Activated T-helper 17 cell treated with anti-CD3 and anti-CD28 coated beads, Interleukin-2, amount 50 U/mL, for 72 hours (primary cell): Measurements from ENCODE around the gene MAGIX. TPM values are rescaled to one million over a fixed set of nuclear protein-coding genes. Genes with fewer than 3 reads are reported as not detected.
"Not testable (repeated sequence)": the region's sequence is repeated elsewhere in the genome, so short reads cannot be mapped to it uniquely, and the experiment has no call there.

Source experiments
- ATAC-seq: fragments of 150-1000 bp; cut with Tn5 transposase; replicated peaks from 2 replicates; pipeline ENCODE4 v1.10.0; 2021; ENCODE audit warnings: mild to moderate bottlenecking, moderate library complexity
- H3K27ac Mint-ChIP-seq: one replicate; pipeline ENCODE4 v1.8.0; 2022; ENCODE audit warnings: mixed read lengths
- H3K27me3 Mint-ChIP-seq: one replicate; pipeline ENCODE4 v1.8.0; 2022; ENCODE audit warnings: mixed read lengths
- H3K36me3 Mint-ChIP-seq: one replicate; pipeline ENCODE4 v1.8.0; 2022; ENCODE audit warnings: low read depth, mild to moderate bottlenecking, mixed read lengths
- H3K4me1 Mint-ChIP-seq: one replicate; pipeline ENCODE4 v1.8.0; 2022; ENCODE audit warnings: mixed read lengths
- H3K4me3 Mint-ChIP-seq: one replicate; pipeline ENCODE4 v1.8.0; 2022; ENCODE audit warnings: mild to moderate bottlenecking, mixed read lengths
- H3K9me3 Mint-ChIP-seq: one replicate; pipeline ENCODE4 v1.8.0; 2022; ENCODE audit warnings: mixed read lengths
- total RNA-seq, 2 donors: library from RNA; stranded (reverse); gene quantifications; one replicate each; pipeline ENCODE4 v1.2.3, GENCODE V29; 2022

MAGIX gene
- total RNA-seq, result 1 to 10 TPM; 1.5 to 3.7 TPM

DNA sequence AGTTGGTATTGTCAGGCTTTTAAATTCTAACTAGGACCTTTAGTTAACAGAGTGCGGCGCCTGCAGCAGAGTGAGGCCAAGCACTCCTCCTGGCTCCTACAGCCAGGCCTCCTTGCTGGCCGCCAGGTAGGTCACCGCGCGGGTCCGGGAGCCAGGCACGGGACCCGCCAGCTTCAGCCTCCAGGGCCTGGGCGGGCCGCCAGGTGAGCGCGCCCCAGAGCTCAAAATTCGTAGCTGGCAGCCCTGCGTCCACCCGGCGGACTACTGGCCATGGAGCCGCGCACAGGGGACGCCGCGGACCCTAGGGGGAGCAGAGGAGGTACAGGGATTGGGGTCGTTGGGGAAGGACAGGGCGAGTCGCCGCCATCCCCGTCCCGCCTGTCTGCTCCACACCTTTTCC lies at the start of gene MAGIX:
MAGIX (plus strand) TSS at position 139 of the 400 bp plus-strand sequence; CDS start at position 271, 132 bp downstream.
- no peaks in the 10 kb centered on the region for H3K27me3 Mint-ChIP-seq
- no peaks in the 10 kb centered on the region for H3K36me3 Mint-ChIP-seq
- peaks cover 7% of the 10 kb centered on the region for H3K4me1 Mint-ChIP-seq
- H3K4me3 Mint-ChIP-seq, result peak within 1 kb of the TSS; percentile 94
- no peak for ATAC-seq
- H3K27ac Mint-ChIP-seq, result peak within 1 kb of the TSS; percentile 92
- H3K9me3 Mint-ChIP-seq, result no peaks in the 10 kb centered on the region

- no peaks in the 10 kb centered on the region for H3K9me3 Mint-ChIP-seq
- H3K4me1 Mint-ChIP-seq, result peaks cover 15% of the 10 kb centered on the region
- no peak overlapping the region for H3K4me3 Mint-ChIP-seq
- ATAC-seq, result no peak
- peaks cover 77% of the 10 kb centered on the region for H3K36me3 Mint-ChIP-seq
- peak overlapping the region; percentile 3 for H3K27ac Mint-ChIP-seq
- H3K27me3 Mint-ChIP-seq, result no peaks in the 10 kb centered on the region
Measured at GRCh38 chrX:49116076-49116475, 46.5 kb upstream of the MAGIX start.

GRCh38 chrX:49116716-49117115 lies 45.8 kb upstream of the MAGIX start:
- H3K27ac Mint-ChIP-seq, result no peak overlapping the region
- H3K9me3 Mint-ChIP-seq, result no peaks in the 10 kb centered on the region
- peaks cover 17% of the 10 kb centered on the region for H3K4me1 Mint-ChIP-seq
- no peak overlapping the region for H3K4me3 Mint-ChIP-seq
- peaks cover 81% of the 10 kb centered on the region for H3K36me3 Mint-ChIP-seq
- no peak for ATAC-seq
- no peaks in the 10 kb centered on the region for H3K27me3 Mint-ChIP-seq

GRCh38 chrX:49117581-49117980 lies 45.0 kb upstream of the MAGIX start:
- peak overlapping the region; percentile 31 for H3K4me3 Mint-ChIP-seq
- H3K4me1 Mint-ChIP-seq, result peaks cover 22% of the 10 kb centered on the region
- no peaks in the 10 kb centered on the region for H3K27me3 Mint-ChIP-seq
- H3K36me3 Mint-ChIP-seq, result peaks cover 81% of the 10 kb centered on the region
- no peaks in the 10 kb centered on the region for H3K9me3 Mint-ChIP-seq
- no peak for ATAC-seq
- peak overlapping the region; percentile 61 for H3K27ac Mint-ChIP-seq

- no peak overlapping the region for H3K4me3 Mint-ChIP-seq
- H3K27ac Mint-ChIP-seq, result peak overlapping the region; percentile 9
- no peaks in the 10 kb centered on the region for H3K9me3 Mint-ChIP-seq
- H3K36me3 Mint-ChIP-seq, result peaks cover 68% of the 10 kb centered on the region
- ATAC-seq, result no peak
- H3K4me1 Mint-ChIP-seq, result peaks cover 28% of the 10 kb centered on the region
- H3K27me3 Mint-ChIP-seq, result no peaks in the 10 kb centered on the region
Measured at GRCh38 chrX:49120091-49120490, 42.5 kb upstream of the MAGIX start.

GRCh38 chrX:49122499-49122898 lies 40.1 kb upstream of the MAGIX start:
- peaks cover 47% of the 10 kb centered on the region for H3K36me3 Mint-ChIP-seq
- no peaks in the 10 kb centered on the region for H3K9me3 Mint-ChIP-seq
- peak overlapping the region; percentile 98 for H3K27ac Mint-ChIP-seq
- H3K4me3 Mint-ChIP-seq, result peak overlapping the region; percentile 97
- no peaks in the 10 kb centered on the region for H3K27me3 Mint-ChIP-seq
- ATAC-seq, result no peak
- peaks cover 22% of the 10 kb centered on the region for H3K4me1 Mint-ChIP-seq

- not testable (repeated sequence) for H3K4me1 Mint-ChIP-seq, H3K4me3 Mint-ChIP-seq, H3K36me3 Mint-ChIP-seq, H3K9me3 Mint-ChIP-seq, ATAC-seq, H3K27me3 Mint-ChIP-seq, H3K27ac Mint-ChIP-seq
Measured at GRCh38 chrX:49127742-49128258, 34.8 kb upstream of the MAGIX start.

DNA sequence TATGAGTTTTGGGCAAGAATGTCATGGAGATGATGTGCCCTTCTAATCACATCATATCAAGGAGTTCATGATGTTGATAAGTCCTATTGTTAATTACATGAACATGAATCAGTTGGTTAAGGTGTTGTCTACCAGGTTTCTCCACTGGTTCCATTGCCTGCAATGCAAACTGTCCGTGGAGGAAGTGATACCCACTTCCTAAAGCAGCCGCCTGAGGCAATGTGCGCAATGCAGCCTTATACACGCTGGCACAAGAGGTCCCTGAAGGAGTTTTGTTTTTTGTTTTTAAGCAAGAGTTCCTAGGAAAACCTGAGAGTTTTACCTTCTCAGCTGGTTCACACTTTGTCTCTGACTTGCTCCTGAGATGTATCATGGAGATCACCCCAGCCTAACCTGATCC lies 33.1 kb upstream of the MAGIX start:
- Mint-ChIP-seq H3K9me3 (no peaks in the 10 kb centered on the region), H3K27me3 (no peaks in the 10 kb centered on the region), H3K36me3 (no peaks in the 10 kb centered on the region), H3K27ac (no peak overlapping the region), H3K4me3 (no peak overlapping the region), H3K4me1 (no peaks in the 10 kb centered on the region)
- ATAC-seq, result no peak

- not testable (repeated sequence) for H3K4me3 Mint-ChIP-seq, ATAC-seq, H3K27me3 Mint-ChIP-seq, H3K27ac Mint-ChIP-seq, H3K36me3 Mint-ChIP-seq, H3K4me1 Mint-ChIP-seq, H3K9me3 Mint-ChIP-seq
Measured at GRCh38 chrX:49132275-49132674, 30.3 kb upstream of the MAGIX start.

- Mint-ChIP-seq H3K4me1 (no peaks in the 10 kb centered on the region), H3K36me3 (no peaks in the 10 kb centered on the region), H3K4me3 (no peak overlapping the region), H3K27me3 (no peaks in the 10 kb centered on the region), H3K27ac (no peak overlapping the region), H3K9me3 (no peaks in the 10 kb centered on the region)
- no peak for ATAC-seq
Measured at GRCh38 chrX:49133759-49134158, 28.8 kb upstream of the MAGIX start.

DNA sequence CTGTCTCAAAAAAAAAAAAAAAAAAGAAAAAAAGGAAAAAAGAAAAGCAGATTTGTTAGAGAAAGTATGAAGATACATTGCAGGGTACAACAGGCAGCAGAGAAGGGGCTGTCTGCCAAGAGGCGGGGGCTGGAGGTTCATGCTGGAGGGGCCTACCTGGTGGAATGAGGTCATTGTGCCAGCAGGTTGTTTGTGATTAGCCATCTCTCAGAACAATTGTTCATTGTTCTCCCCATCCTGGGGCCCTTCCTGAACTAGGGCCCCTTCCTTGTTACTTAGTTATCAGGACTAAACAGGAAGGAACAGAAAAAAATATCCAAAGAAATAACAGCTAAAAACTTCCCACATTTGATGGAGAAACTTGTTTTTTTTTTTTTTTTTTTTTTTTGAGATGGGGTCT lies 25.1 kb upstream of the MAGIX start:
- no peak for ATAC-seq
- Mint-ChIP-seq H3K4me3 (no peak overlapping the region), H3K9me3 (no peaks in the 10 kb centered on the region), H3K27ac (no peak overlapping the region), H3K4me1 (no peaks in the 10 kb centered on the region), H3K36me3 (no peaks in the 10 kb centered on the region), H3K27me3 (no peaks in the 10 kb centered on the region)

DNA sequence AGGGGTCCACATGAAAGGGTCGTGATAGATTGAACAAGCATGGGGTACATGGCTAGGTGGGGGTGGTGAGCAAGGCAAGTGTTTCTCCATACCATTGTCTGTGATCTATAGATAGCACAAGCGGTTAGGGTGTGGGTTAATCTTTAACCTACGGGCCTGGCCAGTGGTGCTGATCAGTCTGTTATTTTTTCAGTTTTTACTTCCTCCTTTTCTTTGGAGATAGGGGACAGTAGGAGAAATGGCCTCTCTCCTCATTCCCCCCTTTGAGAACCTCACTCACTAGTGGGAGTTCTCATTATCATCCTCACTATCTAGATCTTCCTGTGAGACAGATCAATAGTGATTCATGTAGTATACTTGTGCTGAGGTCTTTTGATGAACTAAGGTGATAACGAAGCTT lies 22.8 kb upstream of the MAGIX start:
- H3K36me3 Mint-ChIP-seq, result no peaks in the 10 kb centered on the region
- H3K27me3 Mint-ChIP-seq, result no peaks in the 10 kb centered on the region
- H3K4me1 Mint-ChIP-seq, result no peaks in the 10 kb centered on the region
- H3K27ac Mint-ChIP-seq, result no peak overlapping the region
- ATAC-seq, result no peak
- no peak overlapping the region for H3K4me3 Mint-ChIP-seq
- no peaks in the 10 kb centered on the region for H3K9me3 Mint-ChIP-seq

GRCh38 chrX:49142264-49142663 lies 20.3 kb upstream of the MAGIX start:
- ATAC-seq, H3K36me3 Mint-ChIP-seq, H3K4me1 Mint-ChIP-seq, H3K27me3 Mint-ChIP-seq, H3K9me3 Mint-ChIP-seq, H3K27ac Mint-ChIP-seq, H3K4me3 Mint-ChIP-seq: not testable (repeated sequence)

DNA sequence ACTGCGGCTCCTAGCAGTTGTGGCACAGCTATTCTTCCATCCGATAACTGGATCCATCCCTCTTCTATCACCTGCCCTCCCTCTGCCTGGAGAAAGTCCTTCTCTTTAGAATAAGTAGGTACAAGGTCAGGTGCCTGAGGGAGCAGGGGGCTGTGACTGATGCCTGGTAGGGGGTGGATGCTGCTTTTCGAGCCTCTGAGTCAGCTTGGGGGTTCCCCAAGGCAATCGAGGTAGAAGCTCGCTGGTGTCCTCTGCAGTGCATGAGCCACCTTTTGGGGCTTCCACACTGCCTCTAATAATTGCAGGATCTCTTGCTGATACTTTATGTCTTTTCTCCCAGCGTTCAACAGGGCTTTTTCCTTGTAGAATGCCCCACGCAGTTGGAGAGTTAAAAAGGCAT lies 19.4 kb upstream of the MAGIX start:
- not testable (repeated sequence) for H3K36me3 Mint-ChIP-seq, ATAC-seq, H3K27ac Mint-ChIP-seq

DNA sequence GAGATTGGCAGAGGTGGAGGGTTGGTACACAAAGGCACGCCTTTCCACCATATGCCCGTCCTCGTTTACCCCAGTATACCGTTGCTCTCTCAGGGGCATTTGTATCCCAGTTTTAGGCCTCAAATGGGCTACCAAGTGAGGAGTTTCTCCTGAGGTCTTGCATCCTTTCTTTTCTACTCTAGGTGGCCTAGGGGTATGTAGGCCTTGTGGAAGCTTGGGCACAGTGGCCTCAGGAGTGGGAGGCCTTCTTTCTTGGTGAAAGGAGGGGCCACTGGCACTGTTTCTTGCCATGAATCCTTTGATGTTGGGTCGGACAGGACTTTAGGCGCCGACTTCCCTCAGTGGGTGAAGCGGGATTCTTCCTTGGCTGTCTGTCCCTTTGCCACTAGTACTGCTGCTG lies 15.3 kb upstream of the MAGIX start:
- no peaks in the 10 kb centered on the region for H3K27me3 Mint-ChIP-seq
- no peak overlapping the region for H3K27ac Mint-ChIP-seq
- H3K36me3 Mint-ChIP-seq, result no peaks in the 10 kb centered on the region
- no peaks in the 10 kb centered on the region for H3K9me3 Mint-ChIP-seq
- H3K4me1 Mint-ChIP-seq, result no peaks in the 10 kb centered on the region
- H3K4me3 Mint-ChIP-seq, result no peak overlapping the region
- no peak for ATAC-seq

More for the DNA sequence above, 19.4 kb upstream of the MAGIX start:
- H3K4me1 Mint-ChIP-seq, H3K9me3 Mint-ChIP-seq, H3K4me3 Mint-ChIP-seq, H3K27me3 Mint-ChIP-seq: not testable (repeated sequence)

DNA sequence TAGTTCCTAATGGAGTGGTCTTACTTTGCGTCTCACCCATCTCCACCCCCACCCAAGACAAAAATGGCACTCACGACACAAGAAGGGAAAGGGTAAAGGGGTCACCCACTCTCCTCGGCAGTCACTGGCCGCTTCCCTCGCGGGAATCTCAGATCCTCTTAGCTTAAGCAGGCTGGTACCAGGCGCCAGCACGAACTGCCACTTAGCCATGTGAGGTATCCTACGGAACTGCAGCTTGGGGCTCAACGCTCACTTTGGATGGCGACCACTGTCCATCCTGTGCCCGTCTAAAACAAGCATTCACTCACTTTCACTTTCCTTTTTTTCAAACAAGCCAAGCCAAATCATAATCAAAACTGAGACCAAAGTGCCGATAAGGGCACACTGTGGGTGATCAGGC lies 14.6 kb upstream of the MAGIX start:
- H3K36me3 Mint-ChIP-seq, result no peaks in the 10 kb centered on the region
- H3K4me3 Mint-ChIP-seq, result no peak overlapping the region
- no peak overlapping the region for H3K27ac Mint-ChIP-seq
- no peaks in the 10 kb centered on the region for H3K27me3 Mint-ChIP-seq
- H3K4me1 Mint-ChIP-seq, result no peaks in the 10 kb centered on the region
- no peak for ATAC-seq
- H3K9me3 Mint-ChIP-seq, result no peaks in the 10 kb centered on the region
